Astrocyte of the cerebellum (primary cell): ENCODE measurements around the gene GTF2F2.

Source experiments
- DNase-seq: peaks from one replicate; pipeline ENCODE4 v3.0.0-alpha.2; 2011; ENCODE audit warnings: low read depth
- H3K4me3 ChIP-seq: 2 replicates; pipeline ENCODE4 v1.5.1; 2011; ENCODE audit warnings: mild to moderate bottlenecking, low read depth, low read length, moderate library complexity
- in situ Hi-C: cut with HindIII; loops from 2 replicates; pipeline ENCODE4 v1.10.0; 2017; ENCODE audit warnings: low sequenced_read_pairs
- TF ChIP-seq, protein P1 (sequence below): IDR thresholded peaks from 2 replicates; pipeline ENCODE4 v1.5.1; 2012; ENCODE audit warnings: low read length, low read depth, moderate library complexity, mild to moderate bottlenecking; ENCODE audit errors: missing control alignments

GTF2F2 gene

DNA sequence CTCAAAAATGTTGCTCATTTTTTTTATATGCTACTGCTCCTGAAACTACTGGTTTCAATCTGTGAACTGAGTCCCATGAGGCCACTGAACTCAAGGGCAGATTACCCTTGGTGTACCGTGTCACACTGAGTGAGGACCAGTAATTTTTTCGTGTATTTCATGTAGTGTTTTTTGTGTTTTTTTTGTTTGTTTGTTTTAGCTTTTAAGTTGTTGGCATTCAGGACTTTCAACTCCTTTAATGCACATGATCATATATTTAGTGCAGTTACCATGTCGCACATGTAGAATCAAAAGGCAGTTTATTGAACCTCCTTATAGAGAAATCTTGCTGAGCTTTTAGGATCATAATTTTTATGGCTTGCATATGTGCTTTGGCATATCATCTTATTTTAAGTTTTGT, 162.7 kb downstream of the GTF2F2 start:
- no peak overlapping the region for H3K4me3 ChIP-seq
- in situ Hi-C loops = no loop called here
- DNase-seq = no peak
- TF ChIP-seq, protein P1, sequence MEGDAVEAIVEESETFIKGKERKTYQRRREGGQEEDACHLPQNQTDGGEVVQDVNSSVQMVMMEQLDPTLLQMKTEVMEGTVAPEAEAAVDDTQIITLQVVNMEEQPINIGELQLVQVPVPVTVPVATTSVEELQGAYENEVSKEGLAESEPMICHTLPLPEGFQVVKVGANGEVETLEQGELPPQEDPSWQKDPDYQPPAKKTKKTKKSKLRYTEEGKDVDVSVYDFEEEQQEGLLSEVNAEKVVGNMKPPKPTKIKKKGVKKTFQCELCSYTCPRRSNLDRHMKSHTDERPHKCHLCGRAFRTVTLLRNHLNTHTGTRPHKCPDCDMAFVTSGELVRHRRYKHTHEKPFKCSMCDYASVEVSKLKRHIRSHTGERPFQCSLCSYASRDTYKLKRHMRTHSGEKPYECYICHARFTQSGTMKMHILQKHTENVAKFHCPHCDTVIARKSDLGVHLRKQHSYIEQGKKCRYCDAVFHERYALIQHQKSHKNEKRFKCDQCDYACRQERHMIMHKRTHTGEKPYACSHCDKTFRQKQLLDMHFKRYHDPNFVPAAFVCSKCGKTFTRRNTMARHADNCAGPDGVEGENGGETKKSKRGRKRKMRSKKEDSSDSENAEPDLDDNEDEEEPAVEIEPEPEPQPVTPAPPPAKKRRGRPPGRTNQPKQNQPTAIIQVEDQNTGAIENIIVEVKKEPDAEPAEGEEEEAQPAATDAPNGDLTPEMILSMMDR = no peak

DNA sequence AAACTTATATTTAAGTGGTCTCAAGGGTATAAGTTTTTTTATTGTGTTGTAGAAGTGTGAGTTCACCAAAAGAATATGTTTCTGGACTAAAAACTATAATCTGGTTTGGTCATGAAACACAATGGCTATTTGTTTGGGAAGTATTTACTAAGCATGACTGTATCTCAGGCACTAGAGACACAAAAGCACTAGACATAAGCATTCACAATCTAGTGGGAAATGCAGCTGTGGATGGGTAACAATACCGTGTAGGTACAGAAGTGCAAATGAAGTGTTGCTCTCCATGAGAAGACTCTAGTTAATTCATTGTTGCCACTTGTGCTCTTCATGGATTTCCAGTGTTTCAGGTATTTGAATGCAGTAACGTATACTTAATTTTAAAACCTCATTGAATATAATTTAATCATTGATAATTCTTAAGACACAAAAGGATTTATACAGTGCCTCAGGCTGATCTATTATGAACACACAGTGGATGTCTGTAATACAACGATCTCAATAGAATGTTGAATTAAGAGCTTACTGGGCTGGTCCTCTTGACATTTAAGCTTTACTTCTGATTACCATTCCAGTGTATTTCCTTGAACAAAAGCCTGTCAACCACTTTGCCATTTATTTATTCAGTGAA, 169.7 kb downstream of the GTF2F2 start:
- DNase-seq = no peak
- in situ Hi-C loops = no loop called here
- TF ChIP-seq, protein P1 = no peak

DNA sequence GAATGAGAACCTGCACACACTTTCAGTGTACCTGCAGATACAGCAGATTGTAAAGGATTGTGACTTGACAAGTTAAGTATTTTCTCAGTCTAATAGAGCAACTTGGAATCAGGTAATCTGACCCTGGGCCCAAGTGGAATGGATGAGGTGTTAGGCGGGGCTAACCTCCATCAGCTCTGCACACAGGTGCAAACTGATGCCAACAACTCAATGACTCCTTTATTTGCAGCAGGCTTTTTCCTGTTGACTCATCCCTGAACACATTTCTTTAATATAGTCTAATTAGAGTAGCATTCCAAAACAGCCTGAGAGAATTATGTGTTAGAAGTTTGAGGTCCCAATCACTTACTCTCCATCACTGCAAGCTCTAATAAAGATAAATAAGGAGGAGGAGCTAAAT, 171.9 kb downstream of the GTF2F2 start:
- TF ChIP-seq, protein P1 = no peak
- DNase-seq = no peak
- no peak overlapping the region for H3K4me3 ChIP-seq
- in situ Hi-C loops = no loop called here

More for the DNA sequence above, 169.7 kb downstream of the GTF2F2 start:
- no peak overlapping the region for H3K4me3 ChIP-seq

DNA sequence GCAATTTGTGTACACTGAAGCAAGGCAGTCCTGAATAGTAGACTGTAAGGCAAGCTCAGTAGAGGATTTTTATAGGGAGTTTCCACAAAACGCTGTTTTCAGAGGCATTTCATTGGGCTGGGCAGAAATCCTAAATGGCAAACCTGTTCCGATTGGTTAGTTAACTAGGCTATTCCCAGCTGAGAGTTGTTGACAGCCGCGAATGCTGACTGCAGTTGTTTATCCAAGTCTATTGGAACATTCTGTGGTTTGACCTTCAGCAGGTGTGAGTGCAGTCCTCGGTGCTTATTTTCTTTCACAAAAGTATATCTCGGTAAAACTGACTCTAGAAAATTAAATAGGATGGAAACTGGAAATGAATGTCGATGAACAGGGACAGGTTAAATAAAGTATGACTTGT, 175.2 kb downstream of the GTF2F2 start:
- TF ChIP-seq, protein P1 = no peak
- H3K4me3 ChIP-seq = no peak overlapping the region
- in situ Hi-C loops = no loop called here
- peak; percentile 9 for DNase-seq

DNA sequence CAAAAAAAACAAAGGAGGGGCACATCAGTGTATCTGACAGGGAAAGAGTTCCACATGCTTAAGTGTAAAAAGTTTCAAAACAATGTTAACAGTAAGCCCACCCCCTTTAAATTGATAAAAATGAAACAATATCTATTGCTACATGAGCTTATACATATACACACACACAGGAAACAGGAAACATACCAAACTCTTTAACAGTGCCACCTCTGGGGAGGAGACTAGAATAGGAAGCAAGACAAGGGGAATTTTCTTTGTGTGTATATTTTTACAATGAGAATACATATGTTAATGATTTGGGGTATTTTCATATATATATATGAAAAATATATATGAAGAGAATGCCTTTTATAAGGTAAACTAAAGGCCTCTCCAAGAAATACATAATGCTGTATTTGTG, 175.9 kb downstream of the GTF2F2 start:
- no peak for DNase-seq
- no peak overlapping the region for H3K4me3 ChIP-seq
- TF ChIP-seq, protein P1 = no peak
- in situ Hi-C loops = no loop called here

DNA sequence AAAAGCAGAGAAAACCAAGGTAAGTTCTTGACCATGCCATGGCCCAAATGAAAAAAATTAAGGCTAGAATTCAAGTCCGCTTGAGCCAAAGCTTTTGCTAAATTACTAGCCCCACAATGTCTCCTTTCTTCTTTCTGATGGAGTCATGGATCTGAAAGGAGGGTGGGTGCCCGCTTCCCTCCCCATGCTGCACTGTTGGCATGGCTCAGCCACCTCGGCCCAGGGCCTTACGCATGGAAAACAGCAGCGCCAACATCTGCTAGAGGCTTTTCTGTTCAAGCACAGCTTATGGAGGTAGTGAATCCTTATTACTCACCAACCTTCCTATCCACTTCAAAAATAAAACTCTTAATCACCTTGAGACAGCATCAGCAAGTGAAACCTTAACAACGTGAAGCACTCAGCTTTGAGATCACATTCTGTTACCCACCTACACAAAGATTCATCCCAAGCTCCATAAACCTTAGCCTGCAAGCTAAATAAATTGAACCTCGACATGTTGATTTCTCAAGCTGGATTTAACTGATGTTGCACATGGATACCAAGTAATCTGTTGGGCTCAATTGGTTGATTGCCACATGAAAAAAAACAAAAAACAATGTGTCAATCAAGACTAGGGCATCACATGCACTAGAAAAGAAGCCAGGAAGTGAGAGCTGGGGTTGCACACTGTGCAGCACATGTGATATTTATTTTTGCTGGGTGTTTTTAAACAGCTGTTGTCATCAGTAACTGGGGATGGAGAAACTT, 177.3 kb downstream of the GTF2F2 start:
- TF ChIP-seq, protein P1 = no peak
- DNase-seq = no peak
- in situ Hi-C loops = no loop called here

More for the DNA sequence above, 177.3 kb downstream of the GTF2F2 start:
- no peak overlapping the region for H3K4me3 ChIP-seq
